KG1 (cell line): ENCODE results near the gene MYOZ2.
"Not testable (repeated sequence)": the region's sequence is repeated elsewhere in the genome, so short reads cannot be mapped to it uniquely, and the experiment has no call there.

Experiments used
- DNase-seq: peaks from one replicate; lab custom pipeline; 2025; lab: John Stamatoyannopoulos, UW

Gene MYOZ2

GRCh38 chr4:119128148-119128547 is 7.5 kb upstream of the MYOZ2 start:
- no peak for DNase-seq

GRCh38 chr4:119130365-119131065 is 5.1 kb upstream of the MYOZ2 start:
- DNase-seq = no peak

GRCh38 chr4:119131164-119131563 is 4.5 kb upstream of the MYOZ2 start:
- DNase-seq = no peak

- no peak for DNase-seq
Observed at GRCh38 chr4:119132306-119132705, 3.3 kb upstream of the MYOZ2 start.

- DNase-seq = no peak
Observed at GRCh38 chr4:119136546-119136945, 914 bp downstream of the MYOZ2 start.

GRCh38 chr4:119138046-119138445 is 2.4 kb downstream of the MYOZ2 start:
- DNase-seq = no peak

- DNase-seq = no peak
Observed at GRCh38 chr4:119139311-119139710, 3.7 kb downstream of the MYOZ2 start.

GRCh38 chr4:119139822-119140252 is 4.2 kb downstream of the MYOZ2 start:
- no peak for DNase-seq

- not testable (repeated sequence) for DNase-seq
Observed at GRCh38 chr4:119141283-119141682, 5.7 kb downstream of the MYOZ2 start.

GRCh38 chr4:119142833-119143232 is 7.2 kb downstream of the MYOZ2 start:
- DNase-seq = no peak

GRCh38 chr4:119143341-119143740 is 7.7 kb downstream of the MYOZ2 start:
- not testable (repeated sequence) for DNase-seq

- no peak for DNase-seq
Observed at GRCh38 chr4:119149110-119149509, 13.5 kb downstream of the MYOZ2 start.

- DNase-seq = no peak
Observed at GRCh38 chr4:119151161-119151560, 15.5 kb downstream of the MYOZ2 start.

- DNase-seq = no peak
Observed at GRCh38 chr4:119152741-119153140, 17.1 kb downstream of the MYOZ2 start.

GRCh38 chr4:119162174-119162573 is 26.5 kb downstream of the MYOZ2 start:
- no peak for DNase-seq

- DNase-seq = no peak
Observed at GRCh38 chr4:119165767-119166166, 30.1 kb downstream of the MYOZ2 start.

- DNase-seq = no peak
Observed at GRCh38 chr4:119170195-119170594, 34.6 kb downstream of the MYOZ2 start.

- no peak for DNase-seq
Observed at GRCh38 chr4:119172223-119172622, 36.6 kb downstream of the MYOZ2 start.

GRCh38 chr4:119173729-119174361 is 38.2 kb downstream of the MYOZ2 start:
- DNase-seq = not testable (repeated sequence)

- DNase-seq = no peak
Observed at GRCh38 chr4:119179011-119179410, 43.4 kb downstream of the MYOZ2 start.

- DNase-seq = no peak
Observed at GRCh38 chr4:119184128-119184527, 48.5 kb downstream of the MYOZ2 start.

GRCh38 chr4:119189638-119190037 is 54.0 kb downstream of the MYOZ2 start:
- no peak for DNase-seq

GRCh38 chr4:119190354-119190753 is 54.7 kb downstream of the MYOZ2 start:
- no peak for DNase-seq

GRCh38 chr4:119191505-119191904 is 55.9 kb downstream of the MYOZ2 start:
- DNase-seq = no peak
